Effector memory CD4-positive, alpha-beta T cell (primary cell): ENCODE data around the gene SMAD3.

Source experiments
- DNase-seq, 3 donors: peaks; one replicate each; pipeline ENCODE4 v3.0.0-alpha.2; 2020
- H3K27ac ChIP-seq: 2 replicates; pipeline ENCODE4 v1.7.0; 2013; ENCODE audit warnings: mild to moderate bottlenecking, low read length, moderate library complexity; ENCODE audit not compliant: insufficient read depth, poor library complexity, severe bottlenecking
- H3K27me3 ChIP-seq: replicated peaks from 2 replicates; pipeline ENCODE4 v1.7.0; 2013; ENCODE audit warnings: mild to moderate bottlenecking, low read length; ENCODE audit not compliant: insufficient read depth, control insufficient read depth, poor library complexity, severe bottlenecking
- H3K36me3 ChIP-seq: 2 replicates; pipeline ENCODE4 v1.7.0; 2013; ENCODE audit warnings: mild to moderate bottlenecking, low read length, moderate library complexity; ENCODE audit not compliant: control insufficient read depth, insufficient read depth
- H3K4me1 ChIP-seq: 2 replicates; pipeline ENCODE4 v1.7.0; 2013; ENCODE audit warnings: low read length, mild to moderate bottlenecking; ENCODE audit not compliant: control insufficient read depth, insufficient read depth, poor library complexity, severe bottlenecking
- H3K4me3 ChIP-seq: 2 replicates; pipeline ENCODE4 v1.7.0; 2013; ENCODE audit warnings: low read length, low read depth, mild to moderate bottlenecking; ENCODE audit not compliant: insufficient read depth, poor library complexity, severe bottlenecking
- H3K9me3 ChIP-seq: 2 replicates; pipeline ENCODE4 v1.7.0; 2013; ENCODE audit warnings: mild to moderate bottlenecking, low read length, moderate library complexity; ENCODE audit not compliant: control insufficient read depth

The SMAD3 gene

DNA sequence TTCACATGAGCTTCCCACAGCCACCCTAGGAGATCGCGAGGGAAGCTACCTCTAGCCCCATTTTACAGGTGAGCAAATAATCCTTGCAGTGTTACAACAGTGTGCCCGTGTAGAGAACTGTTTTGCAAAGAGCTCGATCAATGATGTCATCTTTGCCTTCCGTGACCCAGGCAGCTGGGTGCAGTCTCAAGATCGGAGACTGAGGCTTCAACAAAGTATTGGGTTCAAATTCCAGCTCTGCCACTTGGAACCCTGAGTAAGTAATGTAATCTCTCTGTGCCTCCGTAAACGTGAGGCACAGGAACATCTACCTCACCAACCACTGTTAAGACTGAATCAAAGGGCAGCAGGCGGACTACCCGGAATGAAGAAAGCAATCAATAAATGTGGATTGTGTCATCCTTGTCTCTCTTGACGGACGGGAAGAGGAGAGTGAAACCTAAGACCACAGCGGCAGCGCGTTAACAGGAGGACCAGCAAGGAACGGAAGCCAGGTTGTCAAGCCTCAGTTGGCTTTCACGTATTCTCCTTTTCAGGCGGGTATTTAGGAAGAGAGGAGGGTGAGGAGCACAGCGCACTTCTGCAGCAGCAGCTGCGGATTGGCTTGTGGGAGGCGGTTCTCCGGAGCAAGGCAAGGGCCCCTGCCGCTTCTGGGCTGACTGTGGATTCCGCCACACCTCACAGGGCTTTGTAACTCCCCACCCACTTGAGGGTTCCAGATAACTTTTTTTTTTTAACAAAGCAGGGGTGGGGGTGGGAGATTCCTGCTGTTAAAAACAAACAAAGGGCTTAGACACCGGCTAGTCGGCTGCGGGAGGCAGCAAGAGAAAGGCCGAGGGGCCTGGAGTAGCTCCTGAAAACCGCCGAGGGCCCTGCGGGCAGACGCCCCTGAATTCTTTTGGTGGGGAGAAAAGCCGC is 1.5 kb upstream of the SMAD3 start:
- Histone ChIP-seq H3K4me1 (peaks cover 26% of the 10 kb centered on the region), H3K36me3 (no peaks in the 10 kb centered on the region), H3K27me3 (no peaks in the 10 kb centered on the region), H3K9me3 (no peaks in the 10 kb centered on the region), H3K4me3 (no peak overlapping the region), H3K27ac (peak overlapping the region; percentile 81)
- DNase-seq: no peak

- DNase-seq: no peak
- Histone ChIP-seq H3K27ac (peak overlapping the region; percentile 81), H3K4me1 (peaks cover 31% of the 10 kb centered on the region), H3K36me3 (no peaks in the 10 kb centered on the region), H3K27me3 (no peaks in the 10 kb centered on the region), H3K4me3 (peak overlapping the region; percentile 95), H3K9me3 (no peaks in the 10 kb centered on the region)
These were observed 533 bp upstream of the SMAD3 start for GRCh38 chr15:67064607-67065530.

- peak overlapping the region; percentile 95 for H3K4me3 ChIP-seq
- DNase-seq: no peak
- peaks cover 34% of the 10 kb centered on the region for H3K4me1 ChIP-seq
- no peaks in the 10 kb centered on the region for H3K27me3 ChIP-seq
- H3K9me3 ChIP-seq: no peaks in the 10 kb centered on the region
- H3K27ac ChIP-seq: peak overlapping the region; percentile 81
- peaks cover 5% of the 10 kb centered on the region for H3K36me3 ChIP-seq
These were observed 898 bp downstream of the SMAD3 start for GRCh38 chr15:67066041-67066958.

GRCh38 chr15:67066959-67067853 is 1.8 kb downstream of the SMAD3 start:
- Histone ChIP-seq H3K36me3 (peaks cover 5% of the 10 kb centered on the region), H3K27me3 (no peaks in the 10 kb centered on the region), H3K9me3 (no peaks in the 10 kb centered on the region), H3K4me3 (peak overlapping the region; percentile 95), H3K27ac (peak overlapping the region; percentile 81), H3K4me1 (peaks cover 39% of the 10 kb centered on the region)
- DNase-seq: no peak

GRCh38 chr15:67067930-67068551 is 2.6 kb downstream of the SMAD3 start:
- Histone ChIP-seq H3K4me3 (peak overlapping the region; percentile 95), H3K27ac (peak overlapping the region; percentile 81), H3K36me3 (peaks cover 5% of the 10 kb centered on the region), H3K4me1 (peaks cover 46% of the 10 kb centered on the region), H3K27me3 (no peaks in the 10 kb centered on the region), H3K9me3 (no peaks in the 10 kb centered on the region)
- no peak for DNase-seq

GRCh38 chr15:67068710-67069400 is 3.5 kb downstream of the SMAD3 start:
- peaks cover 5% of the 10 kb centered on the region for H3K36me3 ChIP-seq
- peak overlapping the region; percentile 81 for H3K27ac ChIP-seq
- no peaks in the 10 kb centered on the region for H3K27me3 ChIP-seq
- H3K9me3 ChIP-seq: no peaks in the 10 kb centered on the region
- H3K4me1 ChIP-seq: peaks cover 54% of the 10 kb centered on the region
- H3K4me3 ChIP-seq: peak overlapping the region; percentile 95
- DNase-seq: no peak

- H3K4me1 ChIP-seq: peaks cover 54% of the 10 kb centered on the region
- H3K27me3 ChIP-seq: no peaks in the 10 kb centered on the region
- H3K27ac ChIP-seq: no peak overlapping the region
- no peaks in the 10 kb centered on the region for H3K9me3 ChIP-seq
- DNase-seq: no peak
- H3K36me3 ChIP-seq: peaks cover 5% of the 10 kb centered on the region
- no peak overlapping the region for H3K4me3 ChIP-seq
These were observed 4.7 kb downstream of the SMAD3 start for GRCh38 chr15:67070150-67070549.

DNA sequence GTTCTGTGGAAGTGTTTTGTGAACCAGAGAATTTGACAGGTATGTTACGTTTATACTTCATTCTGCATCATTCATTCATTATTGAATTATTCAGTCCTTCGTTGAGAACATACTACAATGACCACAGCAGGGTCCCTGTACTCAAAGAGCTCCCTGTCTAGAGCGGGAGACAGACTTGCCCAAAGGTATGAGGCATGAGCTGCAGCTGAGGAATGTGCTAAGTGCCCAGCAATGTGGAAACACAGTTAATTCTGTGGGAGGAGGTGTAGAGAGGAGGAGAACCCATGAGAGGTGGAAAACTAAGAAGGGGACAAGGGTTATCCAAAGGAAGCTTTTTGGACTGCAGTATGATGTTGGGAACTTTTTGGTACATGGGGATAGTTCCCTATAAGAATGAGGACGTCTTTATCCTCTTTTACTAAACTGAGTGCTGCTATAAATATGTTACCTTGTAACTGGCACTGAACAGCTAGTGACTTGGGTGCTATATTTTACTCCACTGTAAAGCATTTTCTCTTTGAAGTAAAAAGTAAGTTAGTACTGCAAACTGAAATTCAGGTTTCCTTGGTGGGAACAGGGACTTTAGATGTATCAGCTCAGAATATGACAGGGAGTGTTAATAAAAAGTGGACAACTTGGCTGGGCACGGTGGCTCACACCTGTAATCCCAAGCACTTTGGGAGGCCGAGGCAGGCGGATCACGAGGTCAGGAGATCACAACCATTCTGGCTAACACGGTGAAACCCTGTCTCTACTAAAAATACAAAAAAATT is 5.7 kb downstream of the SMAD3 start:
- H3K36me3 ChIP-seq: peaks cover 5% of the 10 kb centered on the region
- H3K27ac ChIP-seq: no peak overlapping the region
- H3K4me3 ChIP-seq: no peak overlapping the region

More for the DNA sequence above, 5.7 kb downstream of the SMAD3 start:
- H3K27me3 ChIP-seq: no peaks in the 10 kb centered on the region
- no peak for DNase-seq
- peaks cover 57% of the 10 kb centered on the region for H3K4me1 ChIP-seq
- no peaks in the 10 kb centered on the region for H3K9me3 ChIP-seq
